HepG2 (cell line): ENCODE results near the gene ATP8B2. TPM values are rescaled to one million over a fixed set of nuclear protein-coding genes. Genes with fewer than 3 reads are reported as not detected.

Experiments used
- FOXA3 ChIP-seq: IDR thresholded peaks from 2 replicates; pipeline ENCODE4 v1.6.1; 2016; ENCODE audit warnings: missing genetic modification reagents, missing compliant biosample characterization
- LCORL ChIP-seq, 2 experiments: fragments of 450-650 bp in 1 of 2; sonication (generic) in 1 of 2; formaldehyde crosslinking in 1 of 2; IDR thresholded peaks; 2 replicates each; pipeline versions ENCODE4 v1.5.0 to v1.6.1; 2017 to 2020; ENCODE audit warnings: antibody characterized with exemption in 1 of 2, missing genetic modification reagents in 1 of 2
- RELA ChIP-seq: sonication (generic); formaldehyde crosslinking; IDR thresholded peaks from 2 replicates; pipeline ENCODE4 v1.4.0; 2020; ENCODE audit warnings: missing genetic modification reagents
- ZNF12 ChIP-seq: sonication (generic); formaldehyde crosslinking; IDR thresholded peaks from 2 replicates; pipeline ENCODE4 v1.5.0; 2020; ENCODE audit warnings: missing genetic modification reagents
- ZNF121 ChIP-seq: sonication (generic); formaldehyde crosslinking; IDR thresholded peaks from 2 replicates; pipeline ENCODE4 v1.5.0; 2020; ENCODE audit warnings: mild to moderate bottlenecking, missing genetic modification reagents
- ZNF329 ChIP-seq: sonication (generic); formaldehyde crosslinking; IDR thresholded peaks from 2 replicates; pipeline ENCODE4 v1.9.0; 2021; ENCODE audit warnings: low read depth, mild to moderate bottlenecking, missing genetic modification reagents
- ZNF652 ChIP-seq: IDR thresholded peaks from 2 replicates; pipeline ENCODE4 v1.6.1; 2016; ENCODE audit warnings: low read depth, borderline replicate concordance
- ZNF879 ChIP-seq: sonication (generic); formaldehyde crosslinking; IDR thresholded peaks from 2 replicates; pipeline ENCODE4 v1.8.1; 2023; ENCODE audit warnings: missing genetic modification reagents
- polyA plus RNA-seq, 8 experiments: library from polyadenylated mRNA; depleted of rRNA in 3 of 8; stranded (reverse) in 7 of 8; unstranded in 1 of 8; fragments of >200 nt; fragmentation: Illumina TruSeq in 4 of 8; extraction: Trizol in 4 of 8; gene quantifications; 2 replicates each; pipeline versions ENCODE4 v1.2.1 to v1.2.3, GENCODE V29; 2011 to 2016; ENCODE audit warnings: low read depth in 4 of 8, missing spikeins in 1 of 8, mixed read lengths in 1 of 8; ENCODE audit not compliant: insufficient read depth in 1 of 8
- total RNA-seq, 5 experiments: library from RNA; depleted of rRNA; stranded (reverse); fragments of >200 nt; fragmentation: Illumina TruSeq; extraction: Trizol; gene quantifications; 2 replicates each; pipeline ENCODE4 v1.2.3, GENCODE V29; 2016; ENCODE audit warnings: low read depth in 1 of 5
- TF ChIP-seq, protein P1 (sequence below): sonication (generic); formaldehyde crosslinking; IDR thresholded peaks from 2 replicates; pipeline ENCODE4 v1.4.0; 2020; ENCODE audit warnings: missing genetic modification reagents
- TF ChIP-seq, protein P2 (sequence below): sonication (generic); formaldehyde crosslinking; IDR thresholded peaks from 2 replicates; pipeline ENCODE4 v1.9.0; 2022; ENCODE audit warnings: missing genetic modification reagents, mild to moderate bottlenecking, borderline replicate concordance

Gene ATP8B2
- total and polyA plus RNA-seq, 2 of the 13 experiments (the other 11 are each of a cell fraction or from before 2014, with no cell fraction given) = 20.4 to 39.3 TPM

DNA sequence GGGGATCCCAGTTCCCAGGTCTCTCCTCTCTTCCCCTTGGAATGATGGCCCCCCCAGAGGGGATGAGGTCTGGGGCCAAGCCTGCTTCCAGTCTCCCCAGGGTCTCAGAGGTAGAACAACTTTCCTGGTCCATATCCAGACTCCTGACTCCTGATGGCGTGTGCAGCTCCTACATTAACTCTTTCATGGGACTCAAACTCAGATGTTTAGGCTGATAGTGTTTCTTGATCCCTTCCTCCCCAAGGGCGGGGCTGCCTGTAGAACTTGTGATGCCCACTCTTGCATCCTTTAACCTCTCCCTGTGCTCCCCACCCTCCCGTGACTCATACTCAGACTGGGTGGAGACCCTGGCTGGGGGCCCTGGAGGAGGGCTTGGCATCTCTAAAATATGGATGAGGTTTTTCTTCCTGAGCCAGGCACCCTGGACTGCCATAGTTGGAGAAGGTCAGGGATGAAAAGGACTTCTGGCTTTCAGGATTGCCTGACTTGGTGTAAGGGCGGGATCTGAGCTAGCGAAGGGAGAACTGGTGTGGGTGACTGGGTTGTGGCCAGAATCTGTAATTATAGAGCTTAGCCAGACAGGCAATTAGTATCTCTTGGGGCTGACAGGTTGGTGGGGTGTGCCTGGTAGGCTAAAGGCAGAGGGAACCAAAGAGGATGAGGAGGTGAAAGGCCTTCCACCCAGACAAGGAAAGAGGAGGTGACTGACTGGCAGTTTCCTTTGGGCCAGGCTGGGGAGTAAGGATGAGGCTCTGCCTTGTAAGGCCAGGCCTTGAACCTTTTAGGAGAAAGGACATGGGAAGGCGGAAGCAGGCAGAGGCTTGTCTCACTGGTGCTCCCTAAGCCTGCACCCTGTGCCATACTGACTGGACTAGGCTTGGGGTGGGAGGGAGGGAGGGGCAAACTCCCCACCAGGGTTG lies 1.5 kb downstream of the ATP8B2 start (continued):
- TF ChIP-seq ZNF329 (CRISPR knock-in tag) (no peak), ZNF652 (CRISPR knock-in tag) (peak; percentile 73), LCORL (IDR thresholded peaks at IDR 0.05) (no peak), LCORL (CRISPR knock-in tag; IDR thresholded peaks at IDR 0.05) (0 out of 2 replicates have a peak, but pooled peaks have one; percentile 4), RELA (CRISPR knock-in tag) (no peak), ZNF879 (CRISPR knock-in tag) (no peak), ZNF121 (CRISPR knock-in tag) (peak; percentile 4; the same call in 1 of the 2 replicates), FOXA3 (CRISPR knock-in tag) (0 out of 2 replicates have a peak, but pooled peaks have one; percentile 2), ZNF12 (CRISPR knock-in tag) (no peak)
- TF ChIP-seq, protein P1, sequence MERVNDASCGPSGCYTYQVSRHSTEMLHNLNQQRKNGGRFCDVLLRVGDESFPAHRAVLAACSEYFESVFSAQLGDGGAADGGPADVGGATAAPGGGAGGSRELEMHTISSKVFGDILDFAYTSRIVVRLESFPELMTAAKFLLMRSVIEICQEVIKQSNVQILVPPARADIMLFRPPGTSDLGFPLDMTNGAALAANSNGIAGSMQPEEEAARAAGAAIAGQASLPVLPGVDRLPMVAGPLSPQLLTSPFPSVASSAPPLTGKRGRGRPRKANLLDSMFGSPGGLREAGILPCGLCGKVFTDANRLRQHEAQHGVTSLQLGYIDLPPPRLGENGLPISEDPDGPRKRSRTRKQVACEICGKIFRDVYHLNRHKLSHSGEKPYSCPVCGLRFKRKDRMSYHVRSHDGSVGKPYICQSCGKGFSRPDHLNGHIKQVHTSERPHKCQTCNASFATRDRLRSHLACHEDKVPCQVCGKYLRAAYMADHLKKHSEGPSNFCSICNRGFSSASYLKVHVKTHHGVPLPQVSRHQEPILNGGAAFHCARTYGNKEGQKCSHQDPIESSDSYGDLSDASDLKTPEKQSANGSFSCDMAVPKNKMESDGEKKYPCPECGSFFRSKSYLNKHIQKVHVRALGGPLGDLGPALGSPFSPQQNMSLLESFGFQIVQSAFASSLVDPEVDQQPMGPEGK (CRISPR knock-in tag) = peak; percentile 6; the same call in 1 of the 2 replicates
- TF ChIP-seq, protein P2, sequence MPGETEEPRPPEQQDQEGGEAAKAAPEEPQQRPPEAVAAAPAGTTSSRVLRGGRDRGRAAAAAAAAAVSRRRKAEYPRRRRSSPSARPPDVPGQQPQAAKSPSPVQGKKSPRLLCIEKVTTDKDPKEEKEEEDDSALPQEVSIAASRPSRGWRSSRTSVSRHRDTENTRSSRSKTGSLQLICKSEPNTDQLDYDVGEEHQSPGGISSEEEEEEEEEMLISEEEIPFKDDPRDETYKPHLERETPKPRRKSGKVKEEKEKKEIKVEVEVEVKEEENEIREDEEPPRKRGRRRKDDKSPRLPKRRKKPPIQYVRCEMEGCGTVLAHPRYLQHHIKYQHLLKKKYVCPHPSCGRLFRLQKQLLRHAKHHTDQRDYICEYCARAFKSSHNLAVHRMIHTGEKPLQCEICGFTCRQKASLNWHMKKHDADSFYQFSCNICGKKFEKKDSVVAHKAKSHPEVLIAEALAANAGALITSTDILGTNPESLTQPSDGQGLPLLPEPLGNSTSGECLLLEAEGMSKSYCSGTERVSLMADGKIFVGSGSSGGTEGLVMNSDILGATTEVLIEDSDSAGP (CRISPR knock-in tag) = 0 out of 2 replicates have a peak, but pooled peaks have one; percentile 4
- TF ChIP-seq, all 625 proteins: peak for 9
